Tibial nerve (tissue), 4 donors: ENCODE measurements around the gene ANKRD44. TPM values are rescaled to one million over a fixed set of nuclear protein-coding genes. Genes with fewer than 3 reads are reported as not detected.

ENCODE experiments used
- DNase-seq, 2 donors: peaks; one replicate each; pipeline ENCODE4 v3.0.0-alpha.2; 2019; ENCODE audit warnings: low spot score in 2 of 2
- H3K27ac ChIP-seq, 4 donors: fragments of 200-600 bp; sonication (generic) in 3 of 4; one replicate each; pipeline ENCODE4 v1.5.1; 2017 to 2019; ENCODE audit warnings: mild to moderate bottlenecking in 1 of 4
- H3K27me3 ChIP-seq, 2 donors: fragments of 200-600 bp; sonication (generic) in 1 of 2; one replicate each; pipeline versions ENCODE4 v1.5.1 to v1.6.0; 2017 to 2019
- H3K36me3 ChIP-seq, 3 donors: fragments of 200-600 bp; sonication (generic); one replicate each; pipeline ENCODE4 v1.5.1; 2018 to 2019
- H3K4me1 ChIP-seq, 4 donors: fragments of 200-600 bp; sonication (generic) in 3 of 4; one replicate each; pipeline ENCODE4 v1.5.1; 2017 to 2019
- H3K4me3 ChIP-seq, 4 donors: fragments of 200-600 bp; sonication (generic) in 3 of 4; one replicate each; pipeline ENCODE4 v1.5.1; 2017 to 2019; ENCODE audit warnings: mild to moderate bottlenecking in 1 of 4, moderate library complexity in 1 of 4
- H3K9me3 ChIP-seq, 4 donors: fragments of 200-600 bp; sonication (generic) in 3 of 4; one replicate each; pipeline ENCODE4 v1.5.1; 2017 to 2019
- CTCF ChIP-seq, 5 experiments: fragments of 200-600 bp in 3 of 5; fragments of 450-650 bp in 2 of 5; sonication (generic) in 3 of 5; IDR thresholded peaks; one replicate each; pipeline ENCODE4 v1.5.1; 2016 to 2019; ENCODE audit warnings: antibody characterized with exemption in 5 of 5, mild to moderate bottlenecking in 3 of 5, moderate library complexity in 2 of 5
- EP300 ChIP-seq, 2 donors: sonication (generic); formaldehyde crosslinking; IDR thresholded peaks; one replicate each; pipeline ENCODE4 v1.6.1; 2017; ENCODE audit warnings: antibody characterized with exemption in 2 of 2, mild to moderate bottlenecking in 1 of 2
- POLR2A ChIP-seq, 2 donors: fragments of 450-650 bp; IDR thresholded peaks; one replicate each; pipeline ENCODE4 v1.6.1; 2017; ENCODE audit warnings: antibody characterized with exemption in 2 of 2, mild to moderate bottlenecking in 2 of 2, moderate library complexity in 2 of 2
- WGBS, 2 donors: methylation state at CpG; one replicate each; pipeline ENCODE4 v1.1.5; 2018; 5-methylcytosine and 5-hydroxymethylcytosine counted together
- total RNA-seq, 4 donors: library from RNA; depleted of rRNA; stranded (reverse); fragments of >200 nt; gene quantifications; one replicate each; pipeline ENCODE4 v1.1.0, GENCODE V29; 2016

Gene ANKRD44
- total RNA-seq, 4 donors from 2014 or later: 28.5 to 48.9 (median 41.5) TPM

GRCh38 chr2:197315371-197315770 lies 4.8 kb upstream of the ANKRD44 start:
- no peak overlapping the region for H3K27ac ChIP-seq
- TF ChIP-seq EP300 (IDR thresholded peaks at IDR 0.05) (no peak), POLR2A (IDR thresholded peaks at IDR 0.05) (no peak), CTCF (IDR thresholded peaks at IDR 0.05) (no peak)
- no peaks in the 10 kb centered on the region for H3K9me3 ChIP-seq
- peaks cover 0 to 10% (median 7%) of the 10 kb centered on the region in 4 donors for H3K4me1 ChIP-seq
- DNase-seq: no peak
- no peaks in the 10 kb centered on the region for H3K36me3 ChIP-seq
- H3K4me3 ChIP-seq: no peak overlapping the region
- no peaks in the 10 kb centered on the region for H3K27me3 ChIP-seq

GRCh38 chr2:197312186-197312585 lies 1.6 kb upstream of the ANKRD44 start:
- H3K9me3 ChIP-seq: no peaks in the 10 kb centered on the region
- no peaks in the 10 kb centered on the region for H3K36me3 ChIP-seq
- H3K4me3 ChIP-seq: no peak overlapping the region
- peaks cover 0 to 35% (median 19%) of the 10 kb centered on the region in 4 donors for H3K4me1 ChIP-seq
- no peak for TF ChIP-seq EP300 (IDR thresholded peaks at IDR 0.05)
- H3K27me3 ChIP-seq: no peaks in the 10 kb centered on the region
- WGBS, 2 donors: 94 to 97% methylated on average over 3 of the region's 3 CpGs
- DNase-seq: no peak
- peak overlapping the region in 2 of 4 donors; percentile 2 to 69 for H3K27ac ChIP-seq

- H3K4me3 ChIP-seq: peak overlapping the region in 2 of 4 donors; percentile 58 to 85
- no peaks in the 10 kb centered on the region for H3K36me3 ChIP-seq
These were observed 947 bp upstream of the ANKRD44 start for GRCh38 chr2:197311421-197312033.

GRCh38 chr2:197310987-197311420 lies 424 bp upstream of the ANKRD44 start:
- no peaks in the 10 kb centered on the region for H3K27me3 ChIP-seq
- peak overlapping the region; percentile 41 to 85 (median 52) for H3K4me3 ChIP-seq
- 2 to 4% methylated on average over 5 to 8 of the region's 22 CpGs for WGBS, 2 donors
- H3K9me3 ChIP-seq: no peaks in the 10 kb centered on the region
- no peak for DNase-seq
- no peaks in the 10 kb centered on the region for H3K36me3 ChIP-seq
- peak overlapping the region; percentile 69 to 88 (median 82) for H3K27ac ChIP-seq
- TF ChIP-seq POLR2A (IDR thresholded peaks at IDR 0.05): no peak
- TF ChIP-seq EP300 (IDR thresholded peaks at IDR 0.05): no peak
- TF ChIP-seq CTCF (IDR thresholded peaks at IDR 0.05): no peak
- H3K4me1 ChIP-seq: peaks cover 0 to 46% (median 31%) of the 10 kb centered on the region in 4 donors

More at GRCh38 chr2:197311421-197312033, 947 bp upstream of the ANKRD44 start:
- Histone ChIP-seq H3K27me3 (no peaks in the 10 kb centered on the region), H3K27ac (peak overlapping the region; percentile 69 to 88 (median 82)), H3K4me1 (peaks cover 0 to 41% (median 26%) of the 10 kb centered on the region in 4 donors), H3K9me3 (no peaks in the 10 kb centered on the region)
- TF ChIP-seq CTCF (IDR thresholded peaks at IDR 0.05) (no peak), EP300 (IDR thresholded peaks at IDR 0.05) (no peak), POLR2A (IDR thresholded peaks at IDR 0.05) (no peak)
- WGBS, 2 donors: 61 to 62% methylated on average over 6 of the region's 6 CpGs
- DNase-seq: no peak

- no peak for DNase-seq
- Histone ChIP-seq H3K27ac (peak overlapping the region; percentile 70 to 88 (median 83)), H3K4me3 (peak overlapping the region; percentile 41 to 85 (median 66)), H3K4me1 (peaks cover 0 to 55% (median 33%) of the 10 kb centered on the region in 4 donors), H3K27me3 (no peaks in the 10 kb centered on the region), H3K9me3 (no peaks in the 10 kb centered on the region), H3K36me3 (no peaks in the 10 kb centered on the region)
- 0 to 4% methylated on average over 21 to 30 of the region's 30 CpGs for whole genome bisulfite sequencing, 2 donors
- TF ChIP-seq CTCF (IDR thresholded peaks at IDR 0.05) (no peak), POLR2A (IDR thresholded peaks at IDR 0.05) (no peak), EP300 (IDR thresholded peaks at IDR 0.05) (no peak)
These were observed 819 bp downstream of the ANKRD44 start for GRCh38 chr2:197309691-197310231.
